Karpas-422 (cell line): ENCODE measurements around the gene TNFAIP3. TPM values are rescaled to one million over a fixed set of nuclear protein-coding genes. Genes with fewer than 3 reads are reported as not detected.

Experiments used
- DNase-seq: peaks from one replicate; pipeline ENCODE4 v3.0.0-alpha.2; 2015
- H2AFZ ChIP-seq: fragments of 200-600 bp; sonication (generic); 2 replicates; pipeline ENCODE4 v1.6.1; 2014; ENCODE audit warnings: antibody characterized with exemption, low read length, mixed read lengths
- H3K27ac ChIP-seq: fragments of 200-600 bp; sonication (generic); 2 replicates; pipeline ENCODE4 v1.5.1; 2014; ENCODE audit warnings: mild to moderate bottlenecking, low read length, moderate library complexity
- H3K27me3 ChIP-seq: fragments of 200-600 bp; sonication (generic); 2 replicates; pipeline ENCODE4 v1.6.1; 2014; ENCODE audit warnings: low read length, mixed read lengths
- H3K36me3 ChIP-seq: fragments of 200-600 bp; sonication (generic); 2 replicates; pipeline ENCODE4 v1.6.1; 2014; ENCODE audit warnings: low read length, mixed read lengths; ENCODE audit not compliant: insufficient read depth
- H3K4me1 ChIP-seq: fragments of 200-600 bp; sonication (generic); 2 replicates; pipeline ENCODE4 v1.6.1; 2014; ENCODE audit warnings: mild to moderate bottlenecking, low read length, mixed read lengths
- H3K4me2 ChIP-seq: fragments of 200-600 bp; sonication (generic); 2 replicates; pipeline ENCODE4 v1.6.1; 2014; ENCODE audit warnings: low read length, low read depth, mild to moderate bottlenecking; ENCODE audit not compliant: poor library complexity, severe bottlenecking
- H3K4me3 ChIP-seq: fragments of 200-600 bp; sonication (generic); 2 replicates; pipeline ENCODE4 v1.5.1; 2014; ENCODE audit warnings: mild to moderate bottlenecking, antibody characterized with exemption, low read length, mixed read lengths
- H3K79me2 ChIP-seq: fragments of 200-600 bp; sonication (generic); 2 replicates; pipeline ENCODE4 v1.6.1; 2014; ENCODE audit warnings: mild to moderate bottlenecking, low read length, mixed read lengths
- H3K9ac ChIP-seq: fragments of 200-600 bp; sonication (generic); 2 replicates; pipeline ENCODE4 v1.6.0; 2014; ENCODE audit warnings: low read length
- H3K9me2 ChIP-seq: fragments of 200-600 bp; sonication (generic), shearing (Covaris generic); replicated peaks from 2 replicates; pipeline ENCODE4 v1.6.0; 2014; ENCODE audit warnings: mild to moderate bottlenecking, low read length, moderate library complexity; ENCODE audit not compliant: insufficient read depth
- H3K9me3 ChIP-seq: fragments of 300-700, 200-600 bp; sonication (generic); 2 replicates; pipeline ENCODE4 v1.6.1; 2014; ENCODE audit warnings: low read length, mixed read lengths
- H4K20me1 ChIP-seq: fragments of 200-600 bp; sonication (generic); 2 replicates; pipeline ENCODE4 v1.6.1; 2014; ENCODE audit warnings: mild to moderate bottlenecking, antibody characterized with exemption, low read length, low read depth; ENCODE audit not compliant: insufficient read depth
- total RNA-seq: library from RNA; depleted of rRNA; stranded (reverse); fragments of >200 nt; shearing (Covaris generic); gene quantifications from 2 replicates; pipeline ENCODE4 v1.2.3, GENCODE V29; 2014; ENCODE audit warnings: low replicate concordance; rRNA removed

TNFAIP3 gene
- total RNA-seq: 0.72 and 0.75 TPM in 2 replicates

- Histone ChIP-seq H3K9ac (peak within 1 kb of the TSS; percentile 69), H4K20me1 (no peaks in the 10 kb centered on the region), H3K79me2 (no peaks in the 10 kb centered on the region), H2AFZ (peak within 1 kb of the TSS; percentile 93), H3K4me3 (peak within 1 kb of the TSS; percentile 76), H3K27me3 (peaks cover 5% of the 10 kb centered on the region; the same call in 1 of the 2 replicates), H3K27ac (no peak within 1 kb of the TSS), H3K36me3 (no peaks in the 10 kb centered on the region), H3K4me2 (peak within 1 kb of the TSS; percentile 88), H3K9me2 (no peaks in the 10 kb centered on the region), H3K4me1 (peaks cover 33% of the 10 kb centered on the region), H3K9me3 (no peaks in the 10 kb centered on the region)
- DNase-seq: peak; percentile 95
Measured at GRCh38 chr6:137866914-137867684, at the start of gene TNFAIP3. Gene TNFAIP3, plus strand, starts transcription at chr6:137867259. Its CDS starts 3,969 bp downstream, at chr6:137871228.

- H3K27ac ChIP-seq: no peak overlapping the region
- no peak overlapping the region for H3K4me3 ChIP-seq
- no peaks in the 10 kb centered on the region for H4K20me1 ChIP-seq
- no peak overlapping the region for H3K4me2 ChIP-seq
- H3K79me2 ChIP-seq: no peaks in the 10 kb centered on the region
- no peak for DNase-seq
- H3K9me3 ChIP-seq: no peaks in the 10 kb centered on the region
- H3K9ac ChIP-seq: no peak overlapping the region
- H3K36me3 ChIP-seq: no peaks in the 10 kb centered on the region
- no peaks in the 10 kb centered on the region for H3K9me2 ChIP-seq
- H3K4me1 ChIP-seq: no peaks in the 10 kb centered on the region
- no peaks in the 10 kb centered on the region for H3K27me3 ChIP-seq
- H2AFZ ChIP-seq: no peak overlapping the region
Measured at GRCh38 chr6:137818440-137818839, 48.6 kb upstream of the TNFAIP3 start.

GRCh38 chr6:137819740-137820139, 47.3 kb upstream of the TNFAIP3 start:
- Histone ChIP-seq H3K27ac (no peak overlapping the region), H3K4me3 (no peak overlapping the region), H3K27me3 (no peaks in the 10 kb centered on the region), H3K4me1 (no peaks in the 10 kb centered on the region), H3K9ac (no peak overlapping the region), H2AFZ (no peak overlapping the region), H3K4me2 (no peak overlapping the region), H3K9me2 (no peaks in the 10 kb centered on the region), H3K9me3 (no peaks in the 10 kb centered on the region), H3K36me3 (no peaks in the 10 kb centered on the region), H3K79me2 (no peaks in the 10 kb centered on the region), H4K20me1 (no peaks in the 10 kb centered on the region)
- DNase-seq: no peak

GRCh38 chr6:137820425-137820824, 46.6 kb upstream of the TNFAIP3 start:
- no peak overlapping the region for H2AFZ ChIP-seq

GRCh38 chr6:137820952-137821351, 46.1 kb upstream of the TNFAIP3 start:
- no peak overlapping the region for H3K4me3 ChIP-seq
- no peaks in the 10 kb centered on the region for H3K79me2 ChIP-seq
- H4K20me1 ChIP-seq: no peaks in the 10 kb centered on the region
- no peak overlapping the region for H3K27ac ChIP-seq
- no peak overlapping the region for H2AFZ ChIP-seq
- DNase-seq: no peak
- no peaks in the 10 kb centered on the region for H3K9me2 ChIP-seq
- no peaks in the 10 kb centered on the region for H3K36me3 ChIP-seq
- H3K4me1 ChIP-seq: no peaks in the 10 kb centered on the region
- H3K27me3 ChIP-seq: no peaks in the 10 kb centered on the region
- H3K9me3 ChIP-seq: no peaks in the 10 kb centered on the region
- no peak overlapping the region for H3K9ac ChIP-seq
- H3K4me2 ChIP-seq: no peak overlapping the region

More at GRCh38 chr6:137820425-137820824, 46.6 kb upstream of the TNFAIP3 start:
- no peak overlapping the region for H3K4me3 ChIP-seq
- no peak overlapping the region for H3K9ac ChIP-seq
- H3K79me2 ChIP-seq: no peaks in the 10 kb centered on the region
- DNase-seq: no peak
- H3K27ac ChIP-seq: no peak overlapping the region
- H3K4me1 ChIP-seq: no peaks in the 10 kb centered on the region
- H3K36me3 ChIP-seq: no peaks in the 10 kb centered on the region
- H3K9me3 ChIP-seq: no peaks in the 10 kb centered on the region
- no peak overlapping the region for H3K4me2 ChIP-seq
- no peaks in the 10 kb centered on the region for H3K9me2 ChIP-seq
- H3K27me3 ChIP-seq: no peaks in the 10 kb centered on the region
- no peaks in the 10 kb centered on the region for H4K20me1 ChIP-seq

- Histone ChIP-seq H3K9me3 (no peaks in the 10 kb centered on the region), H3K4me1 (no peaks in the 10 kb centered on the region), H2AFZ (no peak overlapping the region), H3K27me3 (no peaks in the 10 kb centered on the region), H3K4me3 (no peak overlapping the region), H3K9ac (no peak overlapping the region), H3K4me2 (no peak overlapping the region), H3K36me3 (no peaks in the 10 kb centered on the region), H3K9me2 (no peaks in the 10 kb centered on the region), H3K79me2 (no peaks in the 10 kb centered on the region), H3K27ac (no peak overlapping the region), H4K20me1 (no peaks in the 10 kb centered on the region)
- no peak for DNase-seq
Measured at GRCh38 chr6:137821491-137821890, 45.6 kb upstream of the TNFAIP3 start.

- DNase-seq: no peak
- Histone ChIP-seq H3K4me2 (no peak overlapping the region), H3K4me3 (no peak overlapping the region)
Measured at GRCh38 chr6:137823826-137824555, 43.1 kb upstream of the TNFAIP3 start.

GRCh38 chr6:137824556-137824879, 42.5 kb upstream of the TNFAIP3 start:
- no peaks in the 10 kb centered on the region for H3K36me3 ChIP-seq
- no peaks in the 10 kb centered on the region for H3K9me2 ChIP-seq
- no peak overlapping the region for H3K4me2 ChIP-seq
- no peak overlapping the region for H3K4me3 ChIP-seq
- no peak overlapping the region for H3K27ac ChIP-seq
- H3K9ac ChIP-seq: no peak overlapping the region
- no peaks in the 10 kb centered on the region for H3K9me3 ChIP-seq
- peaks cover 7% of the 10 kb centered on the region; the same call in 1 of the 2 replicates for H3K4me1 ChIP-seq
- no peak overlapping the region for H2AFZ ChIP-seq
- H3K27me3 ChIP-seq: no peaks in the 10 kb centered on the region
- no peak for DNase-seq
- no peaks in the 10 kb centered on the region for H4K20me1 ChIP-seq
- no peaks in the 10 kb centered on the region for H3K79me2 ChIP-seq

More at GRCh38 chr6:137823826-137824555, 43.1 kb upstream of the TNFAIP3 start:
- H3K79me2 ChIP-seq: no peaks in the 10 kb centered on the region
- no peak overlapping the region for H3K9ac ChIP-seq
- no peaks in the 10 kb centered on the region for H3K36me3 ChIP-seq
- no peak overlapping the region for H2AFZ ChIP-seq
- H3K4me1 ChIP-seq: peaks cover 7% of the 10 kb centered on the region; the same call in 1 of the 2 replicates
- H3K27ac ChIP-seq: no peak overlapping the region
- H4K20me1 ChIP-seq: no peaks in the 10 kb centered on the region
- no peaks in the 10 kb centered on the region for H3K9me2 ChIP-seq
- no peaks in the 10 kb centered on the region for H3K27me3 ChIP-seq
- no peaks in the 10 kb centered on the region for H3K9me3 ChIP-seq
